Measurements from ENCODE around the gene ELF4. TPM values are rescaled to one million over a fixed set of nuclear protein-coding genes. Genes with fewer than 3 reads are reported as not detected.

The ELF4 gene
- total RNA-seq, 1 donor from 2014 or later = 9.0 TPM

DNA sequence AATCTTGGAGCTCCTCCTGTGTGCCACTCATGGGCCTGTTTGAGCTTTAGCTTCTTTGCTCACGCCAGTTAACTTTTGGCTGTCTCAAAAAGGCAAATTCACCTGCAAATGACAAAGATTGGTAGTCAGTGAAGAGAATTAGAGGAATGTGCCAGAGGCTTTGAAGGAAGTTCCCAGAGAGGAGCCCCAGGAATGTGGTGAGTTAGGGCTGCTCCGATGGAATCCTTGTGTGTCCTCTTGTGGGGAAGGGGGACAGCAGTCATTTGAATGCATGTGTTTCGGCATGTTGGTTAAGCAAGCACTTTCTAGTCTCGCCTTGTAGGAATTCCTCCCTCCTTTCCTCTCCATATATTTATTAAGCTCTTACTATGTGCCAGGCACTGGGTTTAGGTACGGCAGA lies 62.9 kb downstream of the ELF4 start:
- Histone ChIP-seq H3K4me3 (ENCODE audit: low read depth, low read length) (no peak overlapping the region), H3K36me3 (ENCODE audit: control insufficient read depth, insufficient read depth, low read length) (no peaks in the 10 kb centered on the region), H3K27me3 (ENCODE audit: control insufficient read depth, insufficient read depth, low read length) (no peaks in the 10 kb centered on the region)
- FAIRE-seq = no peak
- no peak for DNase-seq (ENCODE audit: low read depth)
- TF ChIP-seq, protein P1, sequence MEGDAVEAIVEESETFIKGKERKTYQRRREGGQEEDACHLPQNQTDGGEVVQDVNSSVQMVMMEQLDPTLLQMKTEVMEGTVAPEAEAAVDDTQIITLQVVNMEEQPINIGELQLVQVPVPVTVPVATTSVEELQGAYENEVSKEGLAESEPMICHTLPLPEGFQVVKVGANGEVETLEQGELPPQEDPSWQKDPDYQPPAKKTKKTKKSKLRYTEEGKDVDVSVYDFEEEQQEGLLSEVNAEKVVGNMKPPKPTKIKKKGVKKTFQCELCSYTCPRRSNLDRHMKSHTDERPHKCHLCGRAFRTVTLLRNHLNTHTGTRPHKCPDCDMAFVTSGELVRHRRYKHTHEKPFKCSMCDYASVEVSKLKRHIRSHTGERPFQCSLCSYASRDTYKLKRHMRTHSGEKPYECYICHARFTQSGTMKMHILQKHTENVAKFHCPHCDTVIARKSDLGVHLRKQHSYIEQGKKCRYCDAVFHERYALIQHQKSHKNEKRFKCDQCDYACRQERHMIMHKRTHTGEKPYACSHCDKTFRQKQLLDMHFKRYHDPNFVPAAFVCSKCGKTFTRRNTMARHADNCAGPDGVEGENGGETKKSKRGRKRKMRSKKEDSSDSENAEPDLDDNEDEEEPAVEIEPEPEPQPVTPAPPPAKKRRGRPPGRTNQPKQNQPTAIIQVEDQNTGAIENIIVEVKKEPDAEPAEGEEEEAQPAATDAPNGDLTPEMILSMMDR (IDR thresholded peaks at IDR 0.05; ENCODE audit: insufficient read depth, low read length, severe bottlenecking) = no peak

DNA sequence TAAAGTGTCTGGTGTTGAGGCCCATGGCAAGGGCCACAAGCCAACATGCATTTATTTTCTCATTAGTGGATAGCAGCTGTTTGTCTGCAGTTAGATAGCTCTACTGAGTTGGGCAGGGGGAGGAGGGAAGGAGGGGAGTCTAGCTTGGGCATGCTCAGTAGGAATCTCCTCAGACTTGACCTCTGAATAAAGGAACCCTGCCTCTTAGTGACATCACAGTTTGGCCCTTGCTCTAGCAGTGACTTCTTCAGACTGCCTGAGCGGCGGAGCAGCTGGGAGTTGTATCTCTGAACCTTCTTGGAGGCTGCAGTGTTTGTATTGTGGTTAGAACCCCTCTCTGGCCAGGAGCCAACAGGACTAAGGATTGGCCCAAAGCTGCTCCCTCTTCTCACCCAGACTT lies 70.5 kb downstream of the ELF4 start:
- Histone ChIP-seq H3K27me3 (ENCODE audit: control insufficient read depth, insufficient read depth, low read length) (no peaks in the 10 kb centered on the region), H3K36me3 (ENCODE audit: control insufficient read depth, insufficient read depth, low read length) (peaks cover 3% of the 10 kb centered on the region), H3K4me3 (ENCODE audit: low read depth, low read length) (no peak overlapping the region)
- FAIRE-seq (no peak), DNase-seq (ENCODE audit: low read depth) (no peak)
- TF ChIP-seq, protein P1 (IDR thresholded peaks at IDR 0.05; ENCODE audit: insufficient read depth, low read length, severe bottlenecking) = no peak

DNA sequence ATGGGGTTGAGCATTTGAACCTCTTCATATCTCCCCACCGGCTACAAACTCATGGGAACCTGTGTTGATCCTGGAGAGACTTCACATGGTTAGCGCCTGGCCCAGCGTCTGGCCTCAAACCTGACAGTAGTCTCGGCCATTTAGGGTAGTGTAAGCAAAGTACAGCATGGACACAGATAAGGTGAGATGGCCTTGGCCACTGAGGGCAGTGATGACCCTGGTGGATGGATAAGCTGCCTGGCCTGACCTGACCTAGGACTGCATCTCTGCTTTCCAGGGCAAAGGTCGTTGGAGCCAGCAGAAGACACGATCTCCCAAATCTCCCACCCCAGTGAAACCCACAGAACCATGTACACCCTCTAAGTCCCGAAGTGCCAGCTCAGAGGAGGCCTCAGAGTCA lies 76.1 kb downstream of the ELF4 start:
- H3K27me3 ChIP-seq (ENCODE audit: control insufficient read depth, insufficient read depth, low read length) = no peaks in the 10 kb centered on the region
- H3K4me3 ChIP-seq (ENCODE audit: low read depth, low read length) = no peak overlapping the region
- TF ChIP-seq, protein P1 (IDR thresholded peaks at IDR 0.05; ENCODE audit: insufficient read depth, low read length, severe bottlenecking) = no peak
- FAIRE-seq = no peak
- H3K36me3 ChIP-seq (ENCODE audit: control insufficient read depth, insufficient read depth, low read length) = peaks cover 6% of the 10 kb centered on the region
- no peak for DNase-seq (ENCODE audit: low read depth)

DNA sequence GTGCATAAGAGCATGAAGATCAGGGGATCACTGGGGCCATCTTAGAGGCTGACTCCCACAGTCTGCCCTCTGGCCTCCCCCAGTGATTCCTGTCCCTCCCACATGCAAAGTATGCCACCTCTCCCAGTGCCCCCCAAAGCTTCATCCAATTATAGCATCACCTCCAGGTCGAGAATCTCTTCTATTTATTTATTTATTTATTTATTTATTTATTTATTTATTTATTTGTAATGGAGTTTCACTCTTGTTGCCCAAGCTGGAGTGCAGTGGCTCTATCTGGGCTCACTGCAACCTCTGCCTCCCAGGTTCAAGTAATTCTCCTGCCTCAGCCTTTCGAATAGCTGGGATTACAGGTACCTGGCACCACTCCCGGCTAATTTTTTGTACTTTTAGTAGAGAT lies 77.7 kb downstream of the ELF4 start:
- no peak overlapping the region for H3K4me3 ChIP-seq (ENCODE audit: low read depth, low read length)
- FAIRE-seq (no peak), DNase-seq (ENCODE audit: low read depth) (no peak)
- no peaks in the 10 kb centered on the region for H3K27me3 ChIP-seq (ENCODE audit: control insufficient read depth, insufficient read depth, low read length)
- H3K36me3 ChIP-seq (ENCODE audit: control insufficient read depth, insufficient read depth, low read length) = peaks cover 2% of the 10 kb centered on the region
- TF ChIP-seq, protein P1 (IDR thresholded peaks at IDR 0.05; ENCODE audit: insufficient read depth, low read length, severe bottlenecking) = no peak

GRCh38 chrX:130030826-130031225 lies 79.5 kb downstream of the ELF4 start:
- Histone ChIP-seq H3K36me3 (ENCODE audit: control insufficient read depth, insufficient read depth, low read length) (peaks cover 4% of the 10 kb centered on the region), H3K27me3 (ENCODE audit: control insufficient read depth, insufficient read depth, low read length) (no peaks in the 10 kb centered on the region), H3K4me3 (ENCODE audit: low read depth, low read length) (no peak overlapping the region)
- FAIRE-seq (no peak), DNase-seq (ENCODE audit: low read depth) (no peak)
- TF ChIP-seq, protein P1 (IDR thresholded peaks at IDR 0.05; ENCODE audit: insufficient read depth, low read length, severe bottlenecking) = no peak

DNA sequence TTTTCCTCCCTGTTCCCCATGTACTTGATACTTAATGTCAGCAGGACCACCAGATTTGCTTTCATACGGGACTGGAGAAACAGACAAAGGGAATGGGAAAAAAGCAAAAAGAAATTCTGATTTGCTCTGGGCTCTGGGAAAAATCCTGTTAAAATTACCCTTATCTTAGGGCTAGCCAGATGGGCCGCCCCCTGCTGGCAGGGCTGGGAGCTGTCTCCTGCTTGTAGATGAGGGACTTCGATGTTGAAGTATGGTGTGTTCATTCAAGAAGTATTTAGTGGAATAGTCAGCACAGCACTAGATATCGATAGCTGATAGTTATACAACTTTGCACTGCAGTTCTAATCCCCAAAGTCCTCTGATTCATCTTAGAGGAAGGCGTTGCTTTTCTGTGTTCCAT lies 82.1 kb downstream of the ELF4 start:
- Histone ChIP-seq H3K36me3 (ENCODE audit: control insufficient read depth, insufficient read depth, low read length) (peaks cover 3% of the 10 kb centered on the region), H3K27me3 (ENCODE audit: control insufficient read depth, insufficient read depth, low read length) (no peaks in the 10 kb centered on the region), H3K4me3 (ENCODE audit: low read depth, low read length) (no peak overlapping the region)
- FAIRE-seq (no peak), DNase-seq (ENCODE audit: low read depth) (peak; percentile 18)
- TF ChIP-seq, protein P1 (IDR thresholded peaks at IDR 0.05; ENCODE audit: insufficient read depth, low read length, severe bottlenecking) = peak; percentile 66
